22Rv1 (cell line): ENCODE results near the gene ATRNL1.

ENCODE experiments used
- H3K27ac ChIP-seq: fragments of 450-650 bp; 2 replicates; pipeline ENCODE4 v1.5.1; 2017
- CTCF ChIP-seq: fragments of 450-650 bp; IDR thresholded peaks from 2 replicates; pipeline ENCODE4 v1.5.1; 2017; ENCODE audit warnings: mild to moderate bottlenecking
- ZFX ChIP-seq: fragments of 450-650 bp; IDR thresholded peaks from 2 replicates; pipeline ENCODE4 v1.6.1; 2017; ENCODE audit warnings: antibody characterized with exemption, borderline replicate concordance

Gene ATRNL1

GRCh38 chr10:115895166-115895565 lies 802.0 kb downstream of the ATRNL1 start:
- TF ChIP-seq CTCF (no peak), ZFX (no peak)
- no peak overlapping the region for H3K27ac ChIP-seq

- H3K27ac ChIP-seq, result no peak overlapping the region
- peak; percentile 29; the same call in 1 of the 2 replicates for TF ChIP-seq CTCF
- no peak for TF ChIP-seq ZFX
These were observed 805.1 kb downstream of the ATRNL1 start for GRCh38 chr10:115898242-115898641.

GRCh38 chr10:115902596-115902995 lies 809.4 kb downstream of the ATRNL1 start:
- no peak for TF ChIP-seq ZFX
- no peak for TF ChIP-seq CTCF
- no peak overlapping the region for H3K27ac ChIP-seq

GRCh38 chr10:115903207-115903606 lies 810.0 kb downstream of the ATRNL1 start:
- no peak overlapping the region for H3K27ac ChIP-seq
- TF ChIP-seq CTCF (no peak), ZFX (no peak)

GRCh38 chr10:115903845-115904244 lies 810.7 kb downstream of the ATRNL1 start:
- TF ChIP-seq CTCF (no peak), ZFX (no peak)
- no peak overlapping the region for H3K27ac ChIP-seq

- H3K27ac ChIP-seq, result no peak overlapping the region
- TF ChIP-seq ZFX, result no peak
- no peak for TF ChIP-seq CTCF
These were observed 815.9 kb downstream of the ATRNL1 start for GRCh38 chr10:115909037-115909436.

GRCh38 chr10:115909962-115910731 lies 817.0 kb downstream of the ATRNL1 start:
- TF ChIP-seq CTCF (no peak), ZFX (no peak)
- no peak overlapping the region for H3K27ac ChIP-seq
